GM23248 (cell line): ENCODE data around the gene LSS.

Source experiments
- EZH2 ChIP-seq: fragments of 200-600 bp; sonication (generic); IDR thresholded peaks from 2 replicates; pipeline ENCODE4 v1.6.1; 2018; ENCODE audit warnings: antibody characterized with exemption, mild to moderate bottlenecking; ENCODE audit not compliant: insufficient read depth, poor library complexity, severe bottlenecking
- EZH2phosphoT487 ChIP-seq: fragments of 200-600 bp; sonication (generic); IDR thresholded peaks from 2 replicates; pipeline ENCODE4 v1.6.1; 2018; ENCODE audit warnings: antibody characterized with exemption, moderate library complexity, mild to moderate bottlenecking, low read depth; ENCODE audit not compliant: insufficient read depth

DNA sequence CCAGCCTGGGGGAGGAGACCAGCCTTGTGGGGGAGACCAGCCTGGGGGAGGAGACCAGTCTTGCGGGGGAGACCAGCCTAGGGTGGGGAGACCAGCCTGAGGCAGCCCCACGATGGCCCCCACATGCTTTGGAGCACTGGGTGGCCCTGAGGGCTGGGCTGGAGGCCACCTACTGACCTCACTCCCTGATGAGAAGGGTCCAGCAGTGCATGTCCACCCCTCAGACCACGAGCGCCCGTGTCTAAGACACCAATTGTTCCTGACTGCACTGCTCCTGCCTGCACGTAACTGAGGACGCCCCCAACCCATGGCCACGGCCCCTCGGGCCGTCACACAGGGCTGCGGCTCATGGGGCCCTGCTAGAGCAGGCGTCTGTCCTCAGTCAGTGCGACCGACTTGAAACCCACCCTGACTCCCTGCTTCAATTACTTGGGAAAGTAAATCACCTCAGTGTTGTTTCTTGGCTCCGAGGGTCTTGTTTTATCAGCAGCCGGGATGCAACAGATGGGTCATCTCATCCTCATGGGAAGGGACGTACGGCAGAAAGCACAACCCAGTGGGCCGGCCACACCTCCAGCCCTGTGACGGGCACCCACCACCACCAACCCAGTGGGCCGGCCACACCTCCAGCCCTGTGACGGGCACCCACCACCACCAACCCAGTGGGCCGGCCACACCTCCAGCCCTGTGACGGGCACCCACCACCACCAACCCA, 44.5 kb downstream of the LSS start, which contains the start of gene SPATC1L:
- TF ChIP-seq EZH2phosphoT487 (no peak), EZH2 (no peak)
